HCT116 (cell line): ENCODE data around the gene ZBTB16.

ENCODE experiments used
- CTCF ChIP-seq, 3 experiments: fragments of 200-600 bp in 1 of 3; sonication (generic) in 1 of 3; IDR thresholded peaks in 2 of 3; conservative IDR thresholded peaks in 1 of 3; 2 replicates each; pipeline ENCODE4 v1.5.1; 2012 to 2017; ENCODE audit warnings: low read depth in 2 of 3, low read length in 2 of 3, antibody characterized with exemption in 1 of 3, borderline replicate concordance in 1 of 3, control low read depth in 1 of 3, mild to moderate bottlenecking in 1 of 3, mixed read lengths in 1 of 3, mixed run types in 1 of 3, moderate library complexity in 1 of 3; ENCODE audit not compliant: insufficient read depth in 1 of 3
- EZH2phosphoT487 ChIP-seq: fragments of 200-600 bp; IDR thresholded peaks from 2 replicates; pipeline ENCODE4 v1.6.1; 2018; ENCODE audit warnings: antibody characterized with exemption, borderline replicate concordance
- POLR2AphosphoS5 ChIP-seq: IDR thresholded peaks from 2 replicates; pipeline ENCODE4 v1.6.1; 2011; ENCODE audit warnings: mild to moderate bottlenecking, low read depth, low read length, moderate library complexity
- TCF7L2 ChIP-seq: IDR thresholded peaks from 2 replicates; pipeline ENCODE4 v1.7.0; 2011; ENCODE audit warnings: borderline replicate concordance, inconsistent platforms; ENCODE audit not compliant: insufficient read depth, insufficient read length; ENCODE audit errors: extremely low read depth

GRCh38 chr11:114062272-114062671, 2.8 kb downstream of the ZBTB16 start:
- no peak for TF ChIP-seq CTCF (IDR thresholded peaks at IDR 0.05 in 2 of 3, conservative IDR thresholded peaks at IDR 0.05 in 1 of 3; ENCODE audit: borderline replicate concordance in 1 of 3, insufficient read depth in 1 of 3, low read depth in 2 of 3, low read length in 2 of 3)
- TF ChIP-seq EZH2phosphoT487 = no peak
- no peak for TF ChIP-seq POLR2AphosphoS5
- TF ChIP-seq TCF7L2 = no peak
